IPS DF 6.9 (cell line): ENCODE data around the gene ASXL2.
"Not testable (repeated sequence)": the region's sequence is repeated elsewhere in the genome, so short reads cannot be mapped to it uniquely, and the experiment has no call there.

Source experiments
- DNase-seq: peaks from one replicate; pipeline ENCODE4 v3.0.0-alpha.2; 2013; ENCODE audit warnings: low read depth, low spot score
- H3K27ac ChIP-seq: one replicate; pipeline ENCODE4 v1.5.1; 2013; ENCODE audit warnings: low read length, control low read depth
- H3K27me3 ChIP-seq: 2 replicates; pipeline ENCODE4 v1.6.1; 2013; ENCODE audit warnings: mild to moderate bottlenecking, low read length; ENCODE audit not compliant: control insufficient read depth, insufficient read depth
- H3K36me3 ChIP-seq: 2 replicates; pipeline ENCODE4 v1.6.1; 2013; ENCODE audit warnings: low read length; ENCODE audit not compliant: control insufficient read depth, insufficient read depth
- H3K4me1 ChIP-seq: 2 replicates; pipeline ENCODE4 v1.6.1; 2013; ENCODE audit warnings: low read length; ENCODE audit not compliant: control insufficient read depth, insufficient read depth
- H3K4me3 ChIP-seq: 2 replicates; pipeline ENCODE4 v1.5.1; 2013; ENCODE audit warnings: mild to moderate bottlenecking, low read length
- H3K9me3 ChIP-seq: 2 replicates; pipeline ENCODE4 v1.6.1; 2013; ENCODE audit warnings: low read length, inconsistent platforms; ENCODE audit not compliant: control insufficient read depth, insufficient read depth
- WGBS: extraction: QIAGEN DNeasy Blood & Tissue Kit; methylation state at CpG from one replicate; pipeline ENCODE4 v1.1.7; 2013; ENCODE audit warnings: mixed read lengths, missing lambda C conversion rate; ENCODE audit not compliant: insufficient read length, insufficient coverage; 5-methylcytosine and 5-hydroxymethylcytosine counted together

The ASXL2 gene

GRCh38 chr2:25878361-25879132, at the start of gene ASXL2:
TSS of gene ASXL2 (minus strand) at chr2:25878487. CDS start at chr2:25878222, 265 bp downstream.
- peak within 1 kb of the TSS; percentile 64 for H3K4me3 ChIP-seq
- no peaks in the 10 kb centered on the region for H3K36me3 ChIP-seq
- peak; percentile 92 for DNase-seq
- H3K4me1 ChIP-seq, result no peaks in the 10 kb centered on the region
- WGBS, result no CpG with 5 or more reads among the region's 56 CpGs
- H3K9me3 ChIP-seq, result no peaks in the 10 kb centered on the region
- no peak within 1 kb of the TSS for H3K27ac ChIP-seq
- no peaks in the 10 kb centered on the region for H3K27me3 ChIP-seq

- Histone ChIP-seq H3K27me3 (no peaks in the 10 kb centered on the region), H3K4me1 (no peaks in the 10 kb centered on the region), H3K27ac (no peak overlapping the region), H3K4me3 (no peak overlapping the region), H3K9me3 (no peaks in the 10 kb centered on the region), H3K36me3 (peaks cover 13% of the 10 kb centered on the region)
- 100% methylated on average over 3 of the region's 18 CpGs for WGBS
- DNase-seq, result no peak
Observed at GRCh38 chr2:25926984-25927756, 48.9 kb upstream of the ASXL2 start.

GRCh38 chr2:25922501-25922900, 44.2 kb upstream of the ASXL2 start:
- Histone ChIP-seq H3K4me3 (no peak overlapping the region), H3K4me1 (no peaks in the 10 kb centered on the region), H3K27ac (no peak overlapping the region), H3K9me3 (no peaks in the 10 kb centered on the region), H3K27me3 (no peaks in the 10 kb centered on the region), H3K36me3 (peaks cover 3% of the 10 kb centered on the region; the same call in 1 of the 2 replicates)
- WGBS, result no CpG with 5 or more reads among the region's 2 CpGs
- no peak for DNase-seq

GRCh38 chr2:25920786-25921415, 42.6 kb upstream of the ASXL2 start:
- DNase-seq, result no peak
- WGBS, result no CpG with 5 or more reads among the region's 12 CpGs
- Histone ChIP-seq H3K36me3 (no peaks in the 10 kb centered on the region), H3K4me1 (no peaks in the 10 kb centered on the region), H3K27me3 (no peaks in the 10 kb centered on the region), H3K4me3 (no peak overlapping the region), H3K27ac (no peak overlapping the region), H3K9me3 (no peaks in the 10 kb centered on the region)

GRCh38 chr2:25920336-25920735, 42.0 kb upstream of the ASXL2 start:
- DNase-seq, result no peak
- Histone ChIP-seq H3K27ac (no peak overlapping the region), H3K36me3 (no peaks in the 10 kb centered on the region; the same call in 1 of the 2 replicates), H3K27me3 (no peaks in the 10 kb centered on the region), H3K4me3 (no peak overlapping the region), H3K9me3 (no peaks in the 10 kb centered on the region), H3K4me1 (no peaks in the 10 kb centered on the region; the same call in 1 of the 2 replicates)
- WGBS, result no CpG with 5 or more reads among the region's 5 CpGs

- no CpG with 5 or more reads among the region's 3 CpGs for WGBS
- Histone ChIP-seq H3K4me3 (no peak overlapping the region), H3K27me3 (no peaks in the 10 kb centered on the region), H3K36me3 (no peaks in the 10 kb centered on the region; the same call in 1 of the 2 replicates), H3K9me3 (no peaks in the 10 kb centered on the region), H3K4me1 (no peaks in the 10 kb centered on the region; the same call in 1 of the 2 replicates), H3K27ac (no peak overlapping the region)
- DNase-seq, result no peak
Observed at GRCh38 chr2:25917832-25918231, 39.5 kb upstream of the ASXL2 start.

- not testable (repeated sequence) for H3K4me3 ChIP-seq, H3K4me1 ChIP-seq, H3K27me3 ChIP-seq, DNase-seq, H3K9me3 ChIP-seq, H3K27ac ChIP-seq, H3K36me3 ChIP-seq
- WGBS, result no CpG with 5 or more reads among the region's 7 CpGs
Observed at GRCh38 chr2:25917411-25917810, 39.1 kb upstream of the ASXL2 start.

- H3K4me1 ChIP-seq, DNase-seq, H3K9me3 ChIP-seq, H3K36me3 ChIP-seq, H3K27me3 ChIP-seq, H3K4me3 ChIP-seq, H3K27ac ChIP-seq: not testable (repeated sequence)
- WGBS, result no CpG with 5 or more reads among the region's 16 CpGs
Observed at GRCh38 chr2:25915944-25916772, 37.9 kb upstream of the ASXL2 start.

GRCh38 chr2:25915411-25915810, 37.1 kb upstream of the ASXL2 start:
- not testable (repeated sequence) for H3K27ac ChIP-seq, H3K4me3 ChIP-seq, DNase-seq, H3K36me3 ChIP-seq, H3K9me3 ChIP-seq, H3K4me1 ChIP-seq, H3K27me3 ChIP-seq
- WGBS, result no CpG with 5 or more reads among the region's 33 CpGs

GRCh38 chr2:25913696-25913973, 35.3 kb upstream of the ASXL2 start:
- H3K27ac ChIP-seq, H3K4me1 ChIP-seq, DNase-seq, H3K36me3 ChIP-seq, H3K9me3 ChIP-seq, H3K27me3 ChIP-seq, H3K4me3 ChIP-seq: not testable (repeated sequence)
- WGBS, result no CpG with 5 or more reads among the region's 9 CpGs
